Caco-2 (cell line): Measurements from ENCODE around the gene TLE3. TPM values are rescaled to one million over a fixed set of nuclear protein-coding genes. Genes with fewer than 3 reads are reported as not detected.

Experiments used
- BruUV-seq: library from RNA; stranded (reverse); fragments of 400-500 nt; replicated peaks from 2 replicates; lab custom pipeline; 2021; lab: Mats Ljungman, UMichigan
- CTCF ChIA-PET: fragments of 300-600 bp; sonication (Branson Sonifier 250); formaldehyde crosslinking; loops from one replicate; lab custom pipeline; 2022; ENCODE audit warnings: antibody characterized with exemption; lab: Charles Lee
- POLR2A ChIA-PET: fragments of 300-600 bp; sonication (Branson Sonifier 250); formaldehyde crosslinking; loops from one replicate; lab custom pipeline; 2022; ENCODE audit warnings: antibody characterized with exemption; lab: Charles Lee
- DNase-seq, 2 experiments: peaks; one replicate each; pipeline versions ENCODE4 v3.0.0 to v3.0.0-alpha.2; 2020 to 2022
- H3K27me3 ChIP-seq: replicated peaks from 2 replicates; pipeline ENCODE4 v1.6.0; 2011; ENCODE audit warnings: low read length; ENCODE audit not compliant: control insufficient read depth, insufficient read depth
- H3K36me3 ChIP-seq: 2 replicates; pipeline ENCODE4 v1.5.1; 2011; ENCODE audit warnings: low read length; ENCODE audit not compliant: control insufficient read depth, insufficient read depth
- H3K4me1 ChIP-seq: fragments of 250-450 bp; sonication (Bioruptor Pico); 2 replicates; pipeline ENCODE4 v1.5.1; 2020; ENCODE audit warnings: mild to moderate bottlenecking
- H3K4me3 ChIP-seq: 2 replicates; pipeline ENCODE4 v1.5.1; 2011; ENCODE audit warnings: low read depth, mild to moderate bottlenecking, control low read depth, low read length
- H3K9me3 ChIP-seq: fragments of 250-450 bp; sonication (Bioruptor Pico); 2 replicates; pipeline ENCODE4 v1.5.1; 2020; ENCODE audit warnings: mild to moderate bottlenecking, moderate library complexity
- H3K27ac Mint-ChIP-seq: one replicate; pipeline ENCODE4 v1.8.0; 2022; ENCODE audit warnings: mixed read lengths; ENCODE audit not compliant: unreplicated experiment
- H3K27me3 Mint-ChIP-seq: one replicate; pipeline ENCODE4 v1.8.0; 2022; ENCODE audit warnings: mixed read lengths; ENCODE audit not compliant: insufficient read depth, unreplicated experiment
- H3K36me3 Mint-ChIP-seq: one replicate; pipeline ENCODE4 v1.8.0; 2022; ENCODE audit warnings: mild to moderate bottlenecking, mixed read lengths; ENCODE audit not compliant: insufficient read depth, unreplicated experiment
- H3K4me1 Mint-ChIP-seq: one replicate; pipeline ENCODE4 v1.8.0; 2022; ENCODE audit warnings: low read depth, mixed read lengths; ENCODE audit not compliant: unreplicated experiment
- H3K4me3 Mint-ChIP-seq: one replicate; pipeline ENCODE4 v1.8.0; 2022; ENCODE audit warnings: mild to moderate bottlenecking, moderate library complexity, mixed read lengths; ENCODE audit not compliant: unreplicated experiment
- H3K9me3 Mint-ChIP-seq: one replicate; pipeline ENCODE4 v1.8.0; 2022; ENCODE audit warnings: mixed read lengths; ENCODE audit not compliant: unreplicated experiment
- intact Hi-C: fragments of 100-400 bp; cut with micrococcal nuclease; formaldehyde crosslinking; loops from one replicate; pipeline ENCODE4 v1.10.0; 2022; ENCODE audit not compliant: unreplicated experiment
- total RNA-seq: library from RNA; stranded (reverse); gene quantifications from 2 replicates; pipeline ENCODE4 v1.2.3, GENCODE V29; 2022
- TF ChIP-seq, protein P1 (sequence below), 2 experiments: fragments of 200-600 bp in 1 of 2; IDR thresholded peaks; 1 replicate in 1 of 2; 2 replicates in 1 of 2; pipeline versions ENCODE4 v1.5.1 to v1.8.0; 2011 to 2022; ENCODE audit warnings: antibody characterized with exemption in 1 of 2, control low read depth in 1 of 2, inconsistent platforms in 1 of 2, low read depth in 1 of 2, low read length in 1 of 2, mild to moderate bottlenecking in 1 of 2, moderate library complexity in 1 of 2; ENCODE audit not compliant: insufficient read depth in 1 of 2, severe bottlenecking in 1 of 2, unreplicated experiment in 1 of 2

Gene TLE3
- total RNA-seq, 1 experiment from 2014 or later, result 105 TPM

DNA sequence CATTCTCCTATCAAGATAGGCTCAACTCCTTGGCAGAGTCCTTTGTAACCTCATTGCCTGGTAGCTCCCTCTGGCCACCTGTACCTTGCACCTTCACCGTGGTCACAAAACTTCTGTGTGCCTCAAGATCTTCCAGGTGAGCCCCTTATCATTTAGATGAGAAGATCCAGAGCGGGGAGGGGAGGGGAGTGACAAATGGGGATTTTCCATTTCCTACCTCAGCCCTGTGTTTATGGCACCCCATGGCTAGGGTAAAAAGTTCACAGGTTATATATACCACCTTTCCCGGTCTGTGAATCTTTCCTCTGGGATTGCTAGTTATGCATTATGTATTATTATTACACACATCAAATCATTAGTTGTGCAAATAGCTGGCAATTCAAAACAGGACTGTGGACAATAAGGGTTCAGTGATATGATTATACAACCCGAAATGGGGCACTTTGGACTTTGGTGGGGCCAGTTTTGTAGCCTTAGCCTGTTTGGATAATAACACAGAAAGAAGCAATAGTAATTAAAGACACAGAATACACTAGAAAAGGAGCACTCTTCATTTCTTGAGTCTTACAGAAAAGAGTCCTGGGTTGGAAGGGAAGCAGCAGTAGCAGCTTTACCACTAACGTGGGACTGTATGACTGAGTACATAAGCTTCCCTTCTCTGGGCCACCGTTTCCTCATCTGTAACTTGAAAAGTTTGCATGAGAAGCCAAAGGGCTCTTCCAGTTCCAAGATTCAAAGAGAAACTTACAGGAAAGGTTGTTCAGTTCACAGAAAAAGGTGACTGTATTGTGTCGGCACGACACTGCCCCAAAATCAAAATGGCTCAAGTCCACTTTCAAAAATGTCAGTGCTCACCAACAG, 7.1 kb downstream of the TLE3 start:
- POLR2A ChIA-PET, result no interaction called here
- CTCF ChIA-PET, result no interaction called here
- peak overlapping the region; percentile 22 for H3K27ac Mint-ChIP-seq
- Histone ChIP-seq H3K36me3 (peaks cover 1% of the 10 kb centered on the region; the same call in 1 of the 2 replicates), H3K4me3 (no peak overlapping the region), H3K4me1 (peaks cover 53% of the 10 kb centered on the region), H3K9me3 (no peaks in the 10 kb centered on the region), H3K27me3 (no peaks in the 10 kb centered on the region)
- TF ChIP-seq, protein P1, sequence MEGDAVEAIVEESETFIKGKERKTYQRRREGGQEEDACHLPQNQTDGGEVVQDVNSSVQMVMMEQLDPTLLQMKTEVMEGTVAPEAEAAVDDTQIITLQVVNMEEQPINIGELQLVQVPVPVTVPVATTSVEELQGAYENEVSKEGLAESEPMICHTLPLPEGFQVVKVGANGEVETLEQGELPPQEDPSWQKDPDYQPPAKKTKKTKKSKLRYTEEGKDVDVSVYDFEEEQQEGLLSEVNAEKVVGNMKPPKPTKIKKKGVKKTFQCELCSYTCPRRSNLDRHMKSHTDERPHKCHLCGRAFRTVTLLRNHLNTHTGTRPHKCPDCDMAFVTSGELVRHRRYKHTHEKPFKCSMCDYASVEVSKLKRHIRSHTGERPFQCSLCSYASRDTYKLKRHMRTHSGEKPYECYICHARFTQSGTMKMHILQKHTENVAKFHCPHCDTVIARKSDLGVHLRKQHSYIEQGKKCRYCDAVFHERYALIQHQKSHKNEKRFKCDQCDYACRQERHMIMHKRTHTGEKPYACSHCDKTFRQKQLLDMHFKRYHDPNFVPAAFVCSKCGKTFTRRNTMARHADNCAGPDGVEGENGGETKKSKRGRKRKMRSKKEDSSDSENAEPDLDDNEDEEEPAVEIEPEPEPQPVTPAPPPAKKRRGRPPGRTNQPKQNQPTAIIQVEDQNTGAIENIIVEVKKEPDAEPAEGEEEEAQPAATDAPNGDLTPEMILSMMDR (IDR thresholded peaks at IDR 0.05; ENCODE audit: insufficient read depth in 1 of 2, low read depth in 1 of 2, low read length in 1 of 2, severe bottlenecking in 1 of 2, unreplicated experiment in 1 of 2), result no peak
- H3K36me3 Mint-ChIP-seq, result peaks cover 97% of the 10 kb centered on the region
- H3K4me3 Mint-ChIP-seq, result no peak overlapping the region
- peaks cover 50% of the 10 kb centered on the region for H3K4me1 Mint-ChIP-seq
- no peak for DNase-seq
- no peaks in the 10 kb centered on the region for H3K9me3 Mint-ChIP-seq
- no TSS peak for BruUV-seq
- intact Hi-C loops, result loop anchor here (10.0 kb wide), 2 partner anchors 274 to 524 kb away; no protein-coding TSS in a partner anchor
- H3K27me3 Mint-ChIP-seq, result no peaks in the 10 kb centered on the region

DNA sequence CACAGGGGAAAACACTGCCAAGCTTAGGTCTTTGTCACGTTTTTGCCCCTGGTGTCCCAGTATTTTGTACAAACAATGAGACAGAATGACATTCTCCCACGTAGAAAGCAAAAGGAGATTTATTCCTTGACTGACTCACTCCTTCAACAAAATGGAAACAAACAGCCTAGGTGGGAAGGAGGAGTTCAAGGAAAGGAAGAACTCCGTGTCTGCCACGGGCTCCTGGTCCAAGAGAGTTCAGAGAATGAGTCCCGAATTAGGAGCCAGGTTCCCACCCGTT, 8.1 kb downstream of the TLE3 start:
- H3K36me3 Mint-ChIP-seq, result peaks cover 97% of the 10 kb centered on the region
- POLR2A ChIA-PET, result no interaction called here
- no peaks in the 10 kb centered on the region for H3K9me3 Mint-ChIP-seq
- intact Hi-C loops, result no loop called here
- H3K27ac Mint-ChIP-seq, result no peak overlapping the region
- H3K4me3 Mint-ChIP-seq, result no peak overlapping the region
- H3K27me3 ChIP-seq, result no peaks in the 10 kb centered on the region
- BruUV-seq, result no TSS peak
- no peaks in the 10 kb centered on the region for H3K27me3 Mint-ChIP-seq
- H3K4me3 ChIP-seq, result no peak overlapping the region
- TF ChIP-seq, protein P1 (IDR thresholded peaks at IDR 0.05; ENCODE audit: insufficient read depth in 1 of 2, low read depth in 1 of 2, low read length in 1 of 2, severe bottlenecking in 1 of 2, unreplicated experiment in 1 of 2), result no peak
- CTCF ChIA-PET, result no interaction called here
- peaks cover 49% of the 10 kb centered on the region for H3K4me1 Mint-ChIP-seq
- peaks cover 1% of the 10 kb centered on the region for H3K36me3 ChIP-seq
- H3K9me3 ChIP-seq, result no peaks in the 10 kb centered on the region
- no peak for DNase-seq
- H3K4me1 ChIP-seq, result peaks cover 50% of the 10 kb centered on the region

DNA sequence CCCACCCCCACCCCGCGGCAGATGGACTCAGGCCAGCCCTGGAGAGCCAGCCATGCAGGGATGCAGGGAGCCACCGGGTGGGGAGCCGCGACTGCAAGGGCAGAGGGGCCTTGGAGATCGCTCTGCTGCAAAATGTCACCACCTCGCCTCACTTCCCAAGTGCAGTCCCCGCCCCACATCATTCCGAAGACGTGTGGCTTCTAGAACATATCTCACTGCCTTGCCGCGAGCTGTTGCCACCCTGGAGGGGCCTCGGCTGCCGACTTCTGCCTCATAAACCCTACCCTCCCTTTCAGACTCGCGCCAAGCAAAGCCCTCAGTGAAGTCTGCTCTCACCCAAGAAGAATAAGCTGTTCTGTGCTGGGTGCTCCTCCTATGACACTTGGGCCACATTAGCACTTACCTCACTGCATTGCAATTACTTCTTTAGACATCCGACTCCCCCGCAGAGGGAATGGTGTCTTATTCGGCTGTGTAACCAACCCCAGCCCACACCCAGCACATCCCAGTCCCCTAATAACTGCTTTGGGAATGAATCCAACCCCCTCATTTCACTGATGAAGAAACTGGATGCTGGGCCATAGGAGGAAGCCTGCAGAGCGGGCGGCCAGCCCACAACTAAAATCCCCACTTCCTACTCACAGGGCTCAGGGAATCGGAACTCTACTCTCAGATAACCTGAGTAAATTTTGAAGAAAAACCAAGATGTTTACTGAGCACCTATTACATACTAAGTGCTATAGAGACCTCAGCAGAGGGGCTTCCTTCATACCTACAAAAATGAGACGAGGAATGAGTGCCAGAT, 8.6 kb downstream of the TLE3 start:
- Mint-ChIP-seq H3K4me1 (peaks cover 43% of the 10 kb centered on the region), H3K27me3 (no peaks in the 10 kb centered on the region), H3K9me3 (no peaks in the 10 kb centered on the region), H3K36me3 (peaks cover 97% of the 10 kb centered on the region), H3K4me3 (no peak overlapping the region), H3K27ac (no peak overlapping the region)
- ChIA-PET CTCF (no interaction called here), POLR2A (no interaction called here)
- Histone ChIP-seq H3K36me3 (peaks cover 4% of the 10 kb centered on the region), H3K27me3 (no peaks in the 10 kb centered on the region), H3K4me1 (peaks cover 44% of the 10 kb centered on the region), H3K9me3 (no peaks in the 10 kb centered on the region), H3K4me3 (no peak overlapping the region)
- no peak for DNase-seq
- intact Hi-C loops, result no loop called here
- no TSS peak for BruUV-seq
- TF ChIP-seq, protein P1 (IDR thresholded peaks at IDR 0.05; ENCODE audit: insufficient read depth in 1 of 2, low read depth in 1 of 2, low read length in 1 of 2, severe bottlenecking in 1 of 2, unreplicated experiment in 1 of 2), result no peak
